HG03469 (cell line): Measurements from ENCODE around the gene CLK3.
A peak's percentile ranks its signal among the peaks of the same experiment; 100 is the strongest.

ENCODE experiments used
- ATAC-seq: cut with Tn5 transposase; IDR thresholded peaks from one replicate; pipeline ENCODE4 v1.9.1; 2021; ENCODE audit warnings: mild to moderate bottlenecking, moderate library complexity, moderate number of reproducible peaks; ENCODE audit not compliant: unreplicated experiment

Gene CLK3

DNA sequence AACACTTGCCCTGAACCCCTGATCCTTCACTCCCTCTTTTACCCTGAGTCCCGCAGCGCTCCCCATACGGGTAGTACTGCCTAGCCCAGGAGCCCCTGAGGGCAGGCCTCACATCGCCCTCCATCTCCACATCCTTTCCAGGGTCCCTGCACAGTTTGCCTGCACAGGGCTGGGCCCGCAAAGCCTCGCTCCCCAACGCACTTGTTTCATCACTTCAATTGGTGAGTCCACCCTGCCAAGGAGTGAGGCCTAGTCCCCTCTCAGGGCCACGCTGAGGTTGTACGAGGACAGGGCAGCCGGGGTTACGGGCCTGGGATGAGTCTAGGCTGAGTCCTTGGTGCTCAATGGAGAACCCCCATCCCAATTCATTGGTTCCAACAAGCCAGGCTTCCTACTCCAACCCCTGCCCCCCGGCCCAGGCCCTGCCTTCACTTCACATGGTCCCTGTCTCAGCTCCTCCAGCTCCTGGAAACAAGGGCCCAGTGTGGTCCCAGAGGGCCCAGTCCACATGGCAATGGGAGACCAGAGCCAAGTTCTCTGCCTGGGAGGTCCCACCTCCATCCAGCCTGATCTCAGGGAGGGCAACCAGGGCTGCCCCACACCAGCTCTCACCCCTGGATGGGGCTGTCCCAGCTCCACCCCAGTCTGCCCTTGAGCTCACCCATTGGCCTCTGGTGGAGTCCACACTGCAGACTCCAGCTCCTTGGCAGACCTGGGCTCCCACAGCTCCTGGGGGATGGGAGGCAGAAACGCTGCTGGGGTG lies 12.4 kb upstream of the CLK3 start:
- no peak for ATAC-seq

DNA sequence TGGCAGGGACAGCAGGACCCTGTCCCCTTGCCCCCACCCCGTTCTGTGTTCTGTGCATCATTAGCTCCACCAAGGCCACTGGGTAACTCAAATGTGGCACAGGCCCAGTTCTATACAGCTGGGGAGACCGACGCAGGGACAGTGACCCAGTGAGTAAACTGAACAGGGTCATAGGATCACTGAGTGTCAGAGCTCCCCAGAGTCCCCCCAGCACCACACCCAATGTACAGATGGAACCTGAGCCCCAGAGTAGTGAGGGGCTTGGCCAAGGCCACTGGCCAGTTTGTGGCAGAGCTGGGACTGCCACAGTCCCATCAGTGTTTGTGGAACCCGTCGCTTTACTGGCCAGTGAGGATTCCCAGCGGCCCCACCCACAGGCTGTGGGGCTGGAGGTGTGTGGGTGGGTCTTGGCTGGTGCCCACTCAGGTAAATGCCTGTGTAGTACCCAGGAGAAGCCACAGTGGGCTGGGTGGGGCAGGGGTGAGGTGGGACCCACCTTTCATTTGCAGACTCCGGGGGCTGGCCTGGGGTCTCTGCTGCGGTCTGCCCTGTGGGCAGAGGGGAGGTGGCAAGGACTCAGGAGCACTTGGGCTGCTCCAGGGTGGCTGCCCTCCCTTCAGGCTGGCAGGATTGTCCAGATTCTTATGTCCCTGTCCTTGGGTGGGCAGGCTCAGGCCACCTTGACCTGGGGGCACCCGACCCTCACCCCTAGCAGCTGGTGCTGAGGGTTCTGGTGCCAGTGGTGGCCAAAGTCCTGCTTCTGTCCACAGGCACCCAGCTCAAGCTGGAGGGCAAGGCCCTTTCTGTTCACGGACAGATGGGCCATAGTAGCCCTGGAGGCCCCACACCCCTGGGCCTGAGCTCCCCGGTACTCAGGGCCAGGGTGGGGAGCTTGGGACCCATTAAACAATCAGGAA lies 11.6 kb upstream of the CLK3 start:
- no peak for ATAC-seq

DNA sequence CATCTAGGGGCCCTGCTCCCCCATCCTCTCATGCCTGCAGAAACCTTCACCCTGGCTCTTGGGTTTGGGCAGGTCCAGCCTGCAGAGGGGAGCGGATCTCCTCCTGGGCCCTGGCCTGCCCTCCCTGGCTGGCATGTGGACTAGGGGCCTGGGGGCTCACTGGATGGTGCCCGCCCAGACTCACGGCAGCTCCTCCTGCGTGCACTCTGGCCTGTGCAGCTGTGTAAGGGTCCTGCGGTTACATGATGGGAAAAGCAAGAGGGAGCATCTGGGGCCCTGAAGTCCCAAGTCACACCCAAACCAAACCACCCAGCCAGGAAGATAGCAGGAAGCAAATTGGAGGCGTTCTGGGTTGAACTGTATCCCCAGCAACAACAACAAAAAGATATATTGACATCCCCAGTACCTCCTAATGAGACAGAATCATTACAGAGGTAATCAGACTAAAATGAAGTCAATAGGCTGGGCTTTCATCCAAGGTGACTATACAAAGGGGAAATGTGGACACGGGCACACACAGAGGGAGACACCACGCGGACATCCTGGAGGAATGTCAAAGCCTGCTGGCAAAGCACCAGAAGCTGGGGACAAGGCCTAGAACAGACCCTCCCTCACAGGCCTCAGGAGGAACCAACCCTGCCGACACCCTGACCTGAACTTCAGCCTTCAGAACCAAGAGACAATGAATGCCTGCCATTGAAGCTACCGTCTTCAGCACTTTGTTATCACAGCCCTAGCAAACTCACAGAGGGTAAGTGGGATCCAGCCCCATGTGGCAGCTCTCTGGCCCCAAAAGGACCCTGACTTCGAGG lies 10.4 kb upstream of the CLK3 start:
- no peak for ATAC-seq

DNA sequence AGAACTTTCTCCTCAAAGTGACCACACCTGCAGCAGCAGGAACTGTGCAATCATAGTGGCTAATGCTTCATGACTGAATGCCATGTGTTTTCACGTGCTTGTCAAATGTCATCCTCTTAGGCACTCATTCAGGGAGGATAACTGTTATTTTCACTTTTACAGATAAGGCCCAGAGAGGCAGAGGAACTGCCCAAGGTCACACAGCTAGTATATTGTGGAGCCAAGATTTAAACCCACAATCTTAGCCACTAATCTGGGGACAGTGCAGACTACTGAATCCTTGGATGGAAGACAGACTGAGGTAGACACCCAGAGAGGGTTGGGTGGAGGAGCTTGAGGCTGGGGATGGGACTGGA lies 9.9 kb upstream of the CLK3 start:
- ATAC-seq = no peak

DNA sequence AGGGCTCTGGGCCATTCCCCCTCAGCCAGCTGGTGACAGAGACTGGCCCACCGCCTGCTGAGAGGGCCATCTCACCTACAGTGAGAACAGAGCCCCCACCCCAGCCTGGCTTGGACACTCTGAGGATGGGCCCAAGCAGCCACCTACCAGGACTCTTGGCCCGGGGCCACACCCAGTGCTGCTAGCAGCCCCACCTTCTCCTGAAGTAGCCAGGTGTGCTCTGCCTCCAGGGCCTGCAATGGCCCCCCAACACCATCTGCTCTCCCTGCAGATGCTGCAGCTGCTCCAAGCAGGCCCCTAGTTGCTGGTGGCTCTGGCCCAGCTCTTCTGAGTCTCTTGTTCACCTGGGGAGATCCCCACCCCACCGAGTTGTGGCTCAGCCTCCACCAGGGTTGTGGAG lies 6.8 kb upstream of the CLK3 start:
- no peak for ATAC-seq

DNA sequence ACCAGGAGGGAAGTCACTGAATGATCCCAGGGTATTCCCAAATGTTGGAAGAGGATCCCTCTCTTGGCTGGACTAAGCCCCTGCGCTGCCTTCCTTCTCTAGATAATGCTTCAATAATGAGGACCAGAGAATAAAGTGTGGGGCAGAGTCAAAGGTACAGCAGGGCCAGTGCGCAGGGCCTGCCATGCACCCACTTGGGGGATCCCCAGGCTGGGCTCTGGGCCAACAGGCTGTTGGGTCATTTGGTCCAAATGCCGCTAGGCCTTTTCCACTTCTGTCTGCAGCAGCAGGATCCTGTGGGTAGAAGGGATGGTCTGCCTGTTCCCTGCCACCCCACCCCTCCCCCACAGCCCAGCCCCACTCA lies 5.7 kb upstream of the CLK3 start:
- ATAC-seq = no peak

DNA sequence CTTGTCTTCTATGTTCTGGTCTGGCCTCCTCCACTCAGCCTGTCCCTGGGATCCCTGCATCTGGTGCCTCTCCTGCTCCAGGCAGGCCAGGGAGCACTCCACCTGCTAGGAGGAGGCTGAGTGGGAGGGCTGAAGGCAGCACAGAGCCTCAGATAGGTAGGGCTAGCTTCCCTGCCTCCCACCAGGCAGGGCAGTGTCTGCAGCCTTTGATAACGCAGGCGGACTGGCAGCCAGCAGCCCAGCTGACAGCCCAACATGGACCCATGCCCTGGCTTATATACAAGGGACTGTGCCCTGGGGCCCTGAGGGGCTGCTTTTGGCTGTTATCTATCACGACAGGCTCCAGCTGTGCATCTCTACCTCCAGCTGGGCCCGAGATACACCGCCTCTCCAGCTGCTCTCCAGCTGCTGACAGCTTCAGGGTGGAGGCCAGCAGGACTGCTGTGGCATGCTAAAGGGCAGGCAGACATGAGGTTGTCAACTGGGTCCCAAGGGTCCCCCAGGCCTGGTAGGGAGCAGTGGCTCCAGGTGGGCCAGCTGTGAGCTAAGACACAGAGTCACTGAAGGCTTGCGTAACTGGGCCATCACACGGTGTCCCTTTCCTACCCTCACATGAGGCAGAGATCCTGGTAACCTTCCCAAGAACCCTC lies 5.2 kb upstream of the CLK3 start:
- no peak for ATAC-seq

DNA sequence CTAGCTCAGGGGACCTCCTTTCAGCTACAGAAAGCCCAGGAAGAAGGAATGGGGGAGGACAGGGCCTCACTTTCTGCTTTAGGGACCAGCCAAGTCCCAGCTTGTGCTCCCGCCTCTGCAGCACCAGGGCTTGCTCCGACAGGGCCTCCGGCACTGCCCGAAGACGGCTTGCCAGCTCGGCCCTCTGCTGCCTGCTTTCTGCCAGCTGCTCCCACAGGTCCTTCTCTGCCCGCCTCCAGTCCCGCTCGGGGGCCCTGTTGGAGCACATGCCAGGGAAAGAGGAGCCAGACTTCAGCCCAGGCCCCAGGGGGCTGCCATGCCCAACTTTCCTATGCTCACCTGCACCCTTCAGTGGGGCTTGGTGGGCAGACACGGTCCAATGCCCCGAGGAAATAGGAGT lies 4.3 kb upstream of the CLK3 start:
- ATAC-seq = no peak

DNA sequence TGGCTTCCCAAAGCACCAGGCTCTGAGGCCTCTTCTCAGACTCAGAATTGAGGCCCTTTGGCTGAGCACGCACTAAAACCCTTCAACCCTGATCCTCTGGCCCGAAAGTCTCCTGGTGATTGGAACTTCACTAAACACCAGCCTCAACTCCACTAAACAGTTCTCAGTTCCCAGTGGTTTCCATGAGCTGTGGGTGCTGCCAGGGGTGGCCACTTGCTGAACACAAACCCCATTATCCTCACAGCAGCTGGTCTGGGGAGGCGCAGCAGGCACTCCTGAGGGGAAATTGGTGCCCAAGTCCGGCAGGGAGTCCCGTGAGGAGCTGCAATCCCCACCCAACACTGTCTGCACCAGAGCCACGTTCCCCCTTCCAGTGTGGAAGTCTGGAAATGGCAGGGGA lies 3.8 kb upstream of the CLK3 start:
- ATAC-seq = no peak

DNA sequence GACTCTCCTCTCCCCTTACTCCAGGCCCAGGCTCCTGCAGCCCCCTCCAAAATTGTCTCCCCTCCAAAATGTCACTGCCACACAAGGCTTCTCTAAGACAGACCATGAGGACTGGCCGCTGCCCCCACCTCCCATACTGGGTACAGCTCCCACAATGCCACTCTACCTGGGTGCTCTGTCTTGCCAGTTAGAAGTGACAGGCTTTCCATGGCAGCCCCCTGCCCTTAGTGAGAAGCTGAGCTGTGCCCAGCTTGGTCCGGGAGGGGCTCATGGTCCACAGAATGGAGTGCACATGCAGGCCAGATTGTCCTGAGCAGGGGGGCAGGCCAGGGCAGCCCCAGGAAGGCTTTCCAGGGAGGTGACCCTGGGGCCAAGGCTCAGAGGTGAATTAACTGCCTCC lies 3.0 kb upstream of the CLK3 start:
- ATAC-seq = no peak

DNA sequence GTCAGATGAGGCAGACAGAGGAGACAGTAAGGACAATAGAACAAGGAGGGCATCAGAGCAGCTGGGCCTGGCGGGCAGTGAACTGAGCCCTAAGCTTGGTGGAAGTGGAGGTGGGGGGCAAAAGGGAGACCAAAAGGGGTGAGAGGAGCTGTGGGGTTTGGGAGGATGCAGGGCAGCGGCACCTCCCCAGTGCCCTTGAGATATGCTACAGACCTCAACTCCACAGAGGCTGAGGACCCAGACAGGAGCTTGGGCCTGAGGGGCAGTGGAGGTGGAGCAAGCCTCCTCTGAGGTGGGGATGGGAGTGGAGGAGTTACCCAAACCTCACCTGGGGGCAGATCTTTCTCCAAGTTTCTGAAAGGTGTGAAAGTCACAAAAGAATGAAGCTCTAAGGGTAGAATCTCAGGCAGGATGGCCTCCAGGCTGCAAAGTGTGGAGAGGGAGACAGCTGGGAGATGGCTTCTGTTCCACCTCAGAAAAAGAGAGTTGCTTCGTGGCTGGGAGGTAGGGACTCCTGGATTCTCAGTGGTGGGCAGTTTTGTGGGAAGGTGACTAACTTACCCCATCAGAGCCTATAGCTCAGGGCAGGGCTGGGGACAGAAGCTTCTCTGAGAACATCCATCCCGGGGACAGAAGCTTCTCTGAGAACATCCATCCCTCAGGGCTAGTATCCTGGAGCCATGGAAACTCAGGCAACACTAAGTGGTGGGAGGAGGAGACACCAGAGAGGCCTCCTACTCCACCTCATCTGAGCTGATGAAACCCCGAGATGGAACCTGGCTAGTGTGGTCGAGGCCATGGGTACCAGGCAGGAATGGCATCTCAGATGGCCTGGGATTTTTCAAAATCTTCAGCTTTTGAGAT lies 2.3 kb upstream of the CLK3 start:
- ATAC-seq = no peak

DNA sequence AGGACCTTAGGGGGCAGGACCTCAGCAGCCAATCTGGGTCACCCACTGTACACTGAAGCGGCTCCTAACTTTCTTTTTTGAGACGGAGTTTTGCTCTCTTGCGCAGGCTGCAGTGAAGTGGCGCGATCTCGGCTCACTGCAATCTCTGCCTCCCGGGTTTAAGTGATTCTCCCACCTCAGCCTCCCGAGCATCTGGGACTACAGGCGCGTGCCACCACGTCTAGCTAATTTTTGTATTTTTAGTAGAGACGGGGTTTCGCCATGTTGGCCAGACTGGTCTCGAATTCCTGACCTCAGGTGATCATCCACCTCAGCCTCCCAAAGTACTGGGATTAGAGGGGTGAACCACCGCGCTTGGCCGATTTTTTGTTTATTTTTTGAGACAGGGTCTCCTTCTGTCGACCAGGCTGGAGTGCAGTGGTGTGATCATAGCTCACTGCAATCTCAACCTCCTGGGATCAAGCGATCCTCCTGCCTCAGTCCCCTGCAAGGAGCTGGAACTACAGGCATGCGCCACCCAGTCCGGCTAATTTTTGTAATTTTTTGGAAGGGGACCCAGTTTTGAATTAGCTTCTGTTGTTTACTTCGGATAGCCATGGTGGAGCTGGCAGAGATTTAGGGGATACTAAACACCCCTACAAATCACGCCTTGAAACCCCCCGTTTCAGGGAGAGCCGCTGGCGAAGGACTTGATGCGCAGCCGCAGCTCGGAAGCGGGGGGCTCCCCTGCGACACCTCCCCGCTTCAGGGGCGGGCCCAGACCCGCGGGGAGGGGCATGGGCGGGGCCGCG lies 1.5 kb upstream of the CLK3 start:
- no peak for ATAC-seq

DNA sequence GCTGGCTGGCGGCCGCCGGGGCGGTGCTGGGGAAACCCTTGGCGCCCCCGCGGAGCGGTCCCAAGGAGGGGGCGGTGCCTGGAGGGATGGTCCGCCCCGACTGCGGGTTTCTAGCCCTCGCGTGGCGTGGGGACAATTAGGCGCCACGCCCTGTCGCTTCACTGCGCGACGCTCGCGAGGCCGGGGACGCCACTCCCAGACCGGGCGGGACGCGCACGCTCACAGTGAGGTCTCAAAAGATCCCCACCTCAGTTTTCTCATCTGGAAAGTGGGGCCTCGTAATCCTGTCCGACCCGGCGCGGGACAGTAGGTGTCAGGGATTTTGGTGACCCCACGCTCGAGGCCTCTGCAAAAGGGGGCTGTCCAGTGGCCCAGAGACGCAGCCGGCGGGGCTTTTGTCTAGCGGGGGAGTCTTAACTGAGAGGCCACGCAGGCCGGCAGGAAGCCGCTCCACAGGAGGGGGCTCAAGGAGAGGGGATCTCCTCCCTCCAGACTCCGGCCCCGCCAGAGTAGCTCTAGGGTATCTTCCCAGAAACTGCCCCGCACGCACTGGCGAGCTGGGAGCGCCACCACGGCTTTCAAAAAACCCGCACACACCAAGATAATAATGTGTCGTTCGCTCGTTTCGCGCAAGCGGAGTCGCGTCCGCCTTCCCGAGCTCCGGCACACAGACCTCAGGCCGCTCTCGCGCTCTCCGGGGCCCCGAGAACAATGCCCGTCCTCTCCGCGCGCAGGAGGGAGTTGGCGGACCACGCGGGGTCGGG lies 710 bp upstream of the CLK3 start:
- peak; percentile 30 for ATAC-seq

DNA sequence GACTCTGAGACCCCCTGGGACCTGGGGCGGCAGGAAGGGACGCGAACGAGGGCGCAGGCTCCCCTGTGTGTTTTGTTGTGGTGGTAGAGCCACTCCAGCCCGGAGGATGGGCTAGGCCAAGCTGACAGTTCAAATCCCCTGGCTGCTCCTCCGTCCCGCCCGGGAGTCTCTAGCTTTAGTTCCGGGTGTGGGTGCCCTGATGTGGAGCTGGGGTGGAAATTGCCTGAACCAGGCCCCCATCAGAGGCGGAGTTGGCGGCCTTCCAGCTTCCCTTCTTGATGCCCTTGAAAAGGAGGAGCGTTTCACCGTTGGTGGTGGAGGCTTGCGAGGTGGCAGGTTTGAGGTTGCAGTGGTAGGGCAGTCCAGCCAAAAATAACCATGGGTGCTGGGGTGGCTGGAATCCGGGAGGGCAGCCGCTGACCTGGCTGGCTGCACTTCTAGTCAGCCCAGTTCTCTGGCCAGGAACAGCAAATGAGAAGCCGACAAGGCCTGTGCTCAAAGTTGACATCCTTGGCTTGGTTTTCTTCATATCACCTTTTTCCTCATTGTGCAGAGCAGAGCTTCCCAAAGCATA lies 817 bp downstream of the CLK3 start:
- ATAC-seq = no peak

DNA sequence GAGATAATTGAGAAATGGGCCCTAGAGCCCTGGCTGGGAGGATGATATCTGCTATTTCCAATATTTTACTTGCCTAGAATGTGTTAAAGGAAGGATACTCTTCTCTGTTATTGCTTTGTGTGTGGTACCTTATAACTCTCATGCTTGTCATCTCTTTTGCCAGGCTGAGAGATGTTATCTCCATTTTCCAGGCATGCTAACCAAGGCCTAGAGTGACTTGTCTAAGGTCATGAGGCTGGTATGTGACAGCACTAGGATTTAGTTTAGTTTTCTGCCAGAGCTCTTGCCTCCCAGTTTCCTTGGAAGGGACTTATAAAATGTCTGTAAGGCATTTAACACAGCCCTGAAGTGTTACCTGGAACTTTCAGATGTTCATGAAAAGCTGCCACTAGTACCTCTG lies 1.4 kb downstream of the CLK3 start:
- no peak for ATAC-seq

DNA sequence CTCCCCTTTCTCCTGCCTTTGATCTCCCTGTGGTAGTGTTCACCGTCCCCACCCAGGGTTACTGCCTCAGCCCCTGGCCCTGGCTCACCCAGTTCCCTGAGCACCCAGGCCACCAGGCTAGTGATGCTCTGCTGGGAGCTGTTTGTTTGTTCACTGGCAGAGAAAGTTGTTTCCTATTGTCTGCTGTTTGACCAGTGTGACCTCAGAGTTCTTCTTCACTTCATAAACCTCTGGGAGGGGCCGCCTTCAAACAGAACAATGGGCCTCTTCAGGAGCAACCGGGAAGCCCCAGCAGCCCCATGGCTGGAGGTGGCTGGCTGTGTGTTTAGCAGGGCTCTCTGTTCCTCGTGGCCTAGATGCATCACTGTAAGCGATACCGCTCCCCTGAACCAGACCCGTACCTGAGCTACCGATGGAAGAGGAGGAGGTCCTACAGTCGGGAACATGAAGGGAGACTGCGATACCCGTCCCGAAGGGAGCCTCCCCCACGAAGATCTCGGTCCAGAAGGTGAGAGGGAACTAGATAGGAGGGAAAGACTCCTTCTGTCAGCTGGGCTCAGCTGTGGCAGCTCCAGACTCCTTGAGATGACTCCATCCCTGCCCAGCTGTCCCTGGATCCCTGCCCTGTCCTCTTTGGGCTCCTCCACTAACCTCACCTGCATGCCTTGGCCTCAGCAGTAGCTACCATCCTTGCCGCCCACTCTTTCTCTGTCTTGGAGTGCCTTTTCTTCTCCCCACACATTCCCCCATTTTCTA lies 3.4 kb downstream of the CLK3 start:
- no peak for ATAC-seq

DNA sequence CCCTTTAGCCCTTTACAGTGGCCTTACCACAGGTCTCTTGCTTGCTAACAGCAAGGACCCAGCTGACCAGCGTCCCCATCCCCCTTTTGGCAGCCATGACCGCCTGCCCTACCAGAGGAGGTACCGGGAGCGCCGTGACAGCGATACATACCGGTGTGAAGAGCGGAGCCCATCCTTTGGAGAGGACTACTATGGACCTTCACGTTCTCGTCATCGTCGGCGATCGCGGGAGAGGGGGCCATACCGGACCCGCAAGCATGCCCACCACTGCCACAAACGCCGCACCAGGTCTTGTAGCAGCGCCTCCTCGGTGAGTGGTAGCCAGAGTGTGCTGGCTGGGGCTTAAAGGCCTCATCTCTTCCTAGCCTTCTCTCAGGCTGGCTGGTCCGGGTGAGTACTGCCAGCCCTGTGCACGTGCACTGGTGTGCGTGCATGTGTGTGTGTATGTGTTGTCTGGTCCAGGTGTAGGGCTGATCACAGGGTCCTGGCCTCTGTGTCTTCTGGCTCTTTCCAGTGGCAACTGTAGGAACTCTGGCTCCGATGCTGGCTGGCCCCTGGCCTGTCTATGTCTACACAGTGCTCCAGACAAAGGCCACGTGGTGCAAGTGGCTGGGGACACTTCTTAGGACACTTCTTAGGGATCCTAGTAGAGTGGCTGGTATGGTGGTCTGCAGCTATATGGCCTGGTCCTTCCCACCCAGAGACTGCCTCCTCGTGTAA lies 4.4 kb downstream of the CLK3 start:
- no peak for ATAC-seq
